K562 (cell line): ENCODE results near the gene HCFC1R1. TPM values are rescaled to one million over a fixed set of nuclear protein-coding genes. Genes with fewer than 3 reads are reported as not detected.

Source experiments
- C11orf30 ChIP-seq: fragments of 450-650 bp; IDR thresholded peaks from 2 replicates; pipeline ENCODE4 v1.6.1; 2016; ENCODE audit warnings: low read depth, mild to moderate bottlenecking
- CBFB ChIP-seq: sonication (generic); formaldehyde crosslinking; IDR thresholded peaks from 2 replicates; pipeline ENCODE4 v1.4.0; 2020; ENCODE audit warnings: mild to moderate bottlenecking, missing genetic modification reagents
- CHCHD3 ChIP-seq: fragments of 250-450 bp; sonication (Bioruptor Pico); IDR thresholded peaks from 2 replicates; pipeline ENCODE4 v2.1.2; 2022; ENCODE audit warnings: mild to moderate bottlenecking
- HDGF ChIP-seq: fragments of 450-650 bp; IDR thresholded peaks from 2 replicates; pipeline ENCODE4 v1.6.1; 2016
- IRF2 ChIP-seq: sonication (generic); formaldehyde crosslinking; IDR thresholded peaks from 2 replicates; pipeline ENCODE4 v1.8.1; 2022; ENCODE audit warnings: mild to moderate bottlenecking, missing genetic modification reagents
- MLX ChIP-seq, 2 experiments: fragments of 450-650 bp in 1 of 2; sonication (generic) in 1 of 2; formaldehyde crosslinking; conservative IDR thresholded peaks; 2 replicates each; pipeline versions ENCODE4 v1.4.0 to v1.8.1; 2020 to 2022; ENCODE audit warnings: mild to moderate bottlenecking in 1 of 2, missing genetic modification reagents in 1 of 2
- NELFE ChIP-seq: IDR thresholded peaks from 2 replicates; pipeline ENCODE4 v1.6.1; 2011; ENCODE audit warnings: mild to moderate bottlenecking; ENCODE audit not compliant: insufficient read depth, insufficient read length
- NEUROD1 ChIP-seq: fragments of 150-350 bp; IDR thresholded peaks from 2 replicates; pipeline ENCODE4 v1.6.1; 2014; ENCODE audit warnings: borderline replicate concordance, low read length, low read depth; ENCODE audit not compliant: partially characterized antibody
- PTRF ChIP-seq: fragments of 450-650 bp; IDR thresholded peaks from 2 replicates; pipeline ENCODE4 v1.6.1; 2016; ENCODE audit warnings: mild to moderate bottlenecking, missing genetic modification characterization, missing compliant biosample characterization
- RBM22 ChIP-seq: fragments of 200-400 bp; formaldehyde crosslinking; IDR thresholded peaks from 2 replicates; pipeline ENCODE4 v1.6.1; 2018; ENCODE audit warnings: low read length, low read depth; ENCODE audit not compliant: poor library complexity, severe bottlenecking
- SMC3 ChIP-seq: conservative IDR thresholded peaks from 2 replicates; pipeline ENCODE4 v1.6.1; 2011; ENCODE audit warnings: low read depth, low read length, improper control_type of control experiment; ENCODE audit not compliant: insufficient read depth
- TBL1XR1 ChIP-seq, 2 experiments: IDR thresholded peaks; 2 replicates each; pipeline ENCODE4 v1.6.1; 2012; ENCODE audit warnings: improper control_type of control experiment in 2 of 2, low read length in 2 of 2, mild to moderate bottlenecking in 1 of 2
- ZBTB17 ChIP-seq: fragments of 450-650 bp; formaldehyde crosslinking; IDR thresholded peaks from 2 replicates; pipeline ENCODE4 v1.4.0; 2020; ENCODE audit warnings: mild to moderate bottlenecking
- ZNF3 ChIP-seq: fragments of 250-450 bp; sonication (Bioruptor Pico); IDR thresholded peaks from 2 replicates; pipeline ENCODE4 v1.5.0; 2021; ENCODE audit warnings: mild to moderate bottlenecking, moderate library complexity
- ZNF551 ChIP-seq: fragments of 250-450 bp; sonication (Bioruptor Pico); IDR thresholded peaks from 2 replicates; pipeline ENCODE4 v1.5.0; 2021; ENCODE audit warnings: mild to moderate bottlenecking, moderate library complexity
- ZNF586 ChIP-seq: fragments of 450-650 bp; formaldehyde crosslinking; conservative IDR thresholded peaks from 2 replicates; pipeline ENCODE4 v1.4.0; 2020; ENCODE audit warnings: mild to moderate bottlenecking, moderate library complexity
- ZNF830 ChIP-seq: fragments of 250-450 bp; sonication (Bioruptor Pico); IDR thresholded peaks from 2 replicates; pipeline ENCODE4 v1.5.0; 2021; ENCODE audit warnings: mild to moderate bottlenecking
- polyA plus RNA-seq, 8 experiments: library from polyadenylated mRNA; depleted of rRNA in 4 of 8; stranded (reverse) in 5 of 8; unstranded in 3 of 8; fragments of >200 nt; fragmentation: Nextera tagmentation in 2 of 8; fragmentation: Illumina TruSeq in 1 of 8; extraction: Ambion mirVana in 2 of 8; extraction: Trizol in 1 of 8; gene quantifications; 2 replicates each; pipeline versions ENCODE4 v1.2.1 to v1.2.3, GENCODE V29; 2011 to 2014; ENCODE audit warnings: inconsistent platforms in 1 of 8, missing spikeins in 1 of 8
- total RNA-seq, 7 experiments: library from RNA; depleted of rRNA in 6 of 7; stranded (reverse); fragments of >200 nt in 6 of 7; fragmentation: Illumina TruSeq in 2 of 7; extraction: Trizol in 2 of 7; gene quantifications; 2 replicates each; pipeline versions ENCODE4 v1.2.1 to v1.2.3, GENCODE V29; 2011 to 2021; ENCODE audit warnings: low replicate concordance in 1 of 7
- TF ChIP-seq, protein P1 (sequence below): sonication (generic); formaldehyde crosslinking; IDR thresholded peaks from 2 replicates; pipeline ENCODE4 v1.8.0; 2022; ENCODE audit warnings: missing genetic modification reagents, mild to moderate bottlenecking, moderate library complexity, borderline replicate concordance
- TF ChIP-seq, protein P2 (sequence below): fragments of 250-450 bp; sonication (Bioruptor Pico); IDR thresholded peaks from 2 replicates; pipeline ENCODE4 v1.8.0; 2021; ENCODE audit warnings: borderline replicate concordance, mild to moderate bottlenecking, moderate library complexity; ENCODE audit not compliant: poor library complexity, severe bottlenecking
- TF ChIP-seq, protein P3 (sequence below): fragments of 450-650 bp; IDR thresholded peaks from 2 replicates; pipeline ENCODE4 v1.6.1; 2016; ENCODE audit warnings: antibody characterized with exemption
- TF ChIP-seq, protein P4 (sequence below): sonication (generic); formaldehyde crosslinking; IDR thresholded peaks from 2 replicates; pipeline ENCODE4 v1.8.0; 2023; ENCODE audit warnings: mild to moderate bottlenecking, missing genetic modification reagents
- TF ChIP-seq, protein P5 (sequence below): fragments of 250-450 bp; sonication (Bioruptor Pico); IDR thresholded peaks from 2 replicates; pipeline ENCODE4 v1.4.0; 2020

HCFC1R1 gene
- total and polyA plus RNA-seq, 9 of the 15 experiments (the other 6 are each of a cell fraction or from before 2014, with no cell fraction given), result 2.2 to 29.0 (median 11.2) TPM

DNA sequence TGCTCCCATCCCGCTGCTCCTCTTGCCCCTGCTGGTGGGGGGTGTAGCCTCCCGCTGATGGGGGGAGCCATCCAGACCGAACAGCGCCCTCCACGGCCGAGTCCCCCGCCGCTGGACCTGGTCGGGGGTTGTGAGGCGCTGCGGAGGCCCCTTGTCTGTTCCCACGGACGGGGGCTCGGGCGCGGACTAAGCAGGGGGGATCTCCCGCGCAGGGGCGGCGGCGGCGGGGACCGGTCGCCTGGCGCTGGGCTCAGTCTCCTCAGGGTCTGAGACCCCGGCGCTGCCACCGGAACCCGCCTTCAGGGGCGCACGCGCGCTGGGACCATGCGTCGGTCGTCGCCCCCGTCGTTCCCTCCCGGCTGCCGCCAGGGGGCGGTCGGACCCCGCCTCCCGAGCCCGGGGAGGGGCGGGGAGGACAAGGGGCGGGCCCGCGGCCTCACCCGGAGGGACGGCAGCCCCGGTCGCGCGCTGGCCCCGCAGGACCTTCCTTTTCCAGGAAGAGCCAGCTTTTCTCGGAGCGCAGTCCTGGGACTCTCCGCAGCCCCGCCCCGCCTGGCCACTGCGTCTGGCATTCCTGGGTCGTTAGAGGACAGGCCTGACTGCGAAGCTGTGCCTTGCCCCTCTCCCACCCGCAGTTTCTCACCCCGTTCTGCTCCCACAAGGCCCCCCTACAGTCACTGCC is 35.4 kb upstream of the HCFC1R1 start (continued):
- TF ChIP-seq ZNF551 (CRISPR knock-in tag), result no peak
- no peak for TF ChIP-seq PTRF (tag)
- TF ChIP-seq, protein P1, sequence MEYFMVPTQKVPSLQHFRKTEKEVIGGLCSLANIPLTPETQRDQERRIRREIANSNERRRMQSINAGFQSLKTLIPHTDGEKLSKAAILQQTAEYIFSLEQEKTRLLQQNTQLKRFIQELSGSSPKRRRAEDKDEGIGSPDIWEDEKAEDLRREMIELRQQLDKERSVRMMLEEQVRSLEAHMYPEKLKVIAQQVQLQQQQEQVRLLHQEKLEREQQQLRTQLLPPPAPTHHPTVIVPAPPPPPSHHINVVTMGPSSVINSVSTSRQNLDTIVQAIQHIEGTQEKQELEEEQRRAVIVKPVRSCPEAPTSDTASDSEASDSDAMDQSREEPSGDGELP, result peak; percentile 64; the same call in 1 of the 2 replicates
- TF ChIP-seq CHCHD3 (CRISPR knock-in tag), result no peak
- TF ChIP-seq ZNF830, result no peak
- no peak for TF ChIP-seq NELFE
- TF ChIP-seq, protein P2, sequence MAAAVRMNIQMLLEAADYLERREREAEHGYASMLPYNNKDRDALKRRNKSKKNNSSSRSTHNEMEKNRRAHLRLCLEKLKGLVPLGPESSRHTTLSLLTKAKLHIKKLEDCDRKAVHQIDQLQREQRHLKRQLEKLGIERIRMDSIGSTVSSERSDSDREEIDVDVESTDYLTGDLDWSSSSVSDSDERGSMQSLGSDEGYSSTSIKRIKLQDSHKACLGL, result no peak
- TF ChIP-seq, protein P3, sequence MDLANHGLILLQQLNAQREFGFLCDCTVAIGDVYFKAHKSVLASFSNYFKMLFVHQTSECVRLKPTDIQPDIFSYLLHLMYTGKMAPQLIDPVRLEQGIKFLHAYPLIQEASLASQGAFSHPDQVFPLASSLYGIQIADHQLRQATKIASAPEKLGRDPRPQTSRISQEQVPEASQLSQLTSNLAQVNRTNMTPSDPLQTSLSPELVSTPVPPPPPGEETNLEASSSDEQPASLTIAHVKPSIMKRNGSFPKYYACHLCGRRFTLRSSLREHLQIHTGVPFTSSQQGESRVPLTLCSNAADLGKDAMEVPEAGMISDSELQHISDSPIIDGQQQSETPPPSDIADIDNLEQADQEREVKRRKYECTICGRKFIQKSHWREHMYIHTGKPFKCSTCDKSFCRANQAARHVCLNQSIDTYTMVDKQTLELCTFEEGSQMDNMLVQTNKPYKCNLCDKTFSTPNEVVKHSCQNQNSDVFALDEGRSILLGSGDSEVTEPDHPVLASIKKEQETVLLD, result 0 out of 2 replicates have a peak, but pooled peaks have one; percentile 1
- TF ChIP-seq TBL1XR1 (IDR thresholded peaks at IDR 0.05; ENCODE audit: low read length in 2 of 2), result peak in 1 of 2 experiments; percentile 59; a peak in 1 of 4 replicates
- no peak for TF ChIP-seq ZNF586 (CRISPR knock-in tag)
- TF ChIP-seq ZNF3 (CRISPR knock-in tag), result no peak
- TF ChIP-seq HDGF, result no peak
- TF ChIP-seq, protein P4, sequence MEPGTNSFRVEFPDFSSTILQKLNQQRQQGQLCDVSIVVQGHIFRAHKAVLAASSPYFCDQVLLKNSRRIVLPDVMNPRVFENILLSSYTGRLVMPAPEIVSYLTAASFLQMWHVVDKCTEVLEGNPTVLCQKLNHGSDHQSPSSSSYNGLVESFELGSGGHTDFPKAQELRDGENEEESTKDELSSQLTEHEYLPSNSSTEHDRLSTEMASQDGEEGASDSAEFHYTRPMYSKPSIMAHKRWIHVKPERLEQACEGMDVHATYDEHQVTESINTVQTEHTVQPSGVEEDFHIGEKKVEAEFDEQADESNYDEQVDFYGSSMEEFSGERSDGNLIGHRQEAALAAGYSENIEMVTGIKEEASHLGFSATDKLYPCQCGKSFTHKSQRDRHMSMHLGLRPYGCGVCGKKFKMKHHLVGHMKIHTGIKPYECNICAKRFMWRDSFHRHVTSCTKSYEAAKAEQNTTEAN (CRISPR knock-in tag), result no peak
- no peak for TF ChIP-seq CBFB (CRISPR knock-in tag)
- TF ChIP-seq, protein P5, sequence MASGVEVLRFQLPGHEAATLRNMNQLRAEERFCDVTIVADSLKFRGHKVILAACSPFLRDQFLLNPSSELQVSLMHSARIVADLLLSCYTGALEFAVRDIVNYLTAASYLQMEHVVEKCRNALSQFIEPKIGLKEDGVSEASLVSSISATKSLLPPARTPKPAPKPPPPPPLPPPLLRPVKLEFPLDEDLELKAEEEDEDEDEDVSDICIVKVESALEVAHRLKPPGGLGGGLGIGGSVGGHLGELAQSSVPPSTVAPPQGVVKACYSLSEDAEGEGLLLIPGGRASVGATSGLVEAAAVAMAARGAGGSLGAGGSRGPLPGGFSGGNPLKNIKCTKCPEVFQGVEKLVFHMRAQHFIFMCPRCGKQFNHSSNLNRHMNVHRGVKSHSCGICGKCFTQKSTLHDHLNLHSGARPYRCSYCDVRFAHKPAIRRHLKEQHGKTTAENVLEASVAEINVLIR (CRISPR knock-in tag), result no peak
- no peak for TF ChIP-seq MLX (CRISPR knock-in tag; conservative IDR thresholded peaks at IDR 0.05)
- no peak for TF ChIP-seq RBM22
- TF ChIP-seq C11orf30, result peak; percentile 37; the same call in 1 of the 2 replicates
- peak; percentile 37 for TF ChIP-seq NEUROD1
- TF ChIP-seq SMC3, result peak; percentile 86
- peak; percentile 9; the same call in 1 of the 2 replicates for TF ChIP-seq ZBTB17
- no peak for TF ChIP-seq IRF2 (CRISPR knock-in tag)
